Stimulated activated naive CD4-positive, alpha-beta T cell (primary cell): ENCODE data around the gene APBB2.
"Not testable (repeated sequence)": the region's sequence is repeated elsewhere in the genome, so short reads cannot be mapped to it uniquely, and the experiment has no call there.

Source experiments
- DNase-seq, 6 experiments: peaks; one replicate each; lab custom pipeline; 2025; lab: John Stamatoyannopoulos, UW

The APBB2 gene

DNA sequence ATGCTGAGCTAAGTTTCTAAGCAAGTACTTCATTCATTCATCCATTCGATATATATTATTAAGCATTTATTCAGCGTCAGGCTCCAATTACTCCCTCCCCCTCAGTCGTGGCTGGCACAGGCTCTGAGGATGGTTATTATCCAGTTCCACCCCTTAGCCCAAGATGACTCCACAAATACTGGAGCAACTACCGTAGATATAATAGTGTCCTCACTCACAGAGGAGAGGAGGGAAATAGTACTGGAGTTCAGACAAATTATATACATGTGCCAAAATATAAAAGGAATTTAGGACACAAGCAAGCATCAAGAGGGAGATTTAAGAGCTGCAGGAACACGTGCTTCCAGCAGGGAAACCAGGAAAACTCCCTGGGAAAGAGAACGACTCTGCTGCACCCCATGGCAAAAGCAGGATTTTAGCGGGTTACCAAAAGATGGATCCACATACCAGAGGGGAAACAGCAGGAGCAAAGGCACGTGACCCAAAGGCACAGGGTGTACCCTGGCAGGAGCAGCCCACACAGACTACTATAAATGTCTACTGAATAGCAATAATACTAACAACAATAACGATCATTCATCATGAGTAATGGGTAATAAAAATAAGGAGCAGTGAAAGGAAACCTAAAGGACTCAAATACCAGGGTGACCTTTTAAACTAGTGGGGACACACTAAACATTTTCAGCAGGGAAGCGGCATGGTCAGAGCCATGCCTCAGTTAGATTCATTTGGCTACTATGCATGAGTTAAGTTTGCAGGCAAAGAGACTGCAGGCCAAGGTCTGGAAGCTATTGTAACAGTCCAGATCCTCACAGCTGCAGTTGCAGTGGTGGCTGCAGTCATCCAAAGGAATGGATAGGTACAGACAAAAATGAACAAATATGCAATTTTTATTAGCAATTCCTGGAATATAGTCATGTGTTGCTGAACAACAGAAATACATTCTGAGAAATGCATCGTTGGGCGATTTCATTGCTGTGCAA is 153.7 kb downstream of the APBB2 start:
- DNase-seq, result no peak

DNA sequence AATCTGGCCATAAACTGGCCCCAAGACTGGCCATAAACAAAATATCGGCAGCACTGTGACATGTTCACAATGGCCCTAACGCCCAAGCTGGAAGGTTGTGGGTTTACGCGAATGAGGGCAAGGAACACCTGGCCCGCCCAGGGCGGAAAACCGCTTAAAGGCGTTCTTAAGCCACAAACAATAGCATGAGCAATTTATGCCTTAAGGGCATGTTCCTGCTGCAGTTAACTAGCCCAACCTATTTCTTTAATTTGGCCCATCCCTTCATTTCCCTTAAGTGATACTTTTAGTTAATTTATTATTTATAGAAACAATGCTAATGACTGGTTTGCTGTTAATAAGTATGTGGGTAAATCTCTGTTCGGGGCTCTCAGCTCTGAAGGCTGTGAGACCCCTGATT is 154.9 kb downstream of the APBB2 start:
- DNase-seq, result not testable (repeated sequence)

DNA sequence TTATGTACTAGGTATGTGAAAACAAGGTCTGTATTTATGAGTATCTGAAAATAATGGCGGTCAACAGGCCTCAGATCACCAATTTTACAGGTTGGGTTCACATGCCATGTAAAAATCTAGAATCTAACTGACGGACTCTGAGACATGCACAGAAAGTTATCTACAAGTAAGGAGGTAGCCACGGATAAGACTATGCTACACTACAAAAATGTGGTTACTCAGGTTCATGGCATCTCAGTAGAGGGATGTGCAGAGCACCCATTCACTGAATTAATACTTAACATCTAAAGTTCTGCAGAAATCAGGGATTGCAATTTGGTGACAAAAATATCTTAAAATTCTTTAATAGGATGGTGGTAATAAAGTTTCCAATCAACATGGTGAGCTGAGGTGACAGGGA is 155.9 kb downstream of the APBB2 start:
- DNase-seq, result no peak

DNA sequence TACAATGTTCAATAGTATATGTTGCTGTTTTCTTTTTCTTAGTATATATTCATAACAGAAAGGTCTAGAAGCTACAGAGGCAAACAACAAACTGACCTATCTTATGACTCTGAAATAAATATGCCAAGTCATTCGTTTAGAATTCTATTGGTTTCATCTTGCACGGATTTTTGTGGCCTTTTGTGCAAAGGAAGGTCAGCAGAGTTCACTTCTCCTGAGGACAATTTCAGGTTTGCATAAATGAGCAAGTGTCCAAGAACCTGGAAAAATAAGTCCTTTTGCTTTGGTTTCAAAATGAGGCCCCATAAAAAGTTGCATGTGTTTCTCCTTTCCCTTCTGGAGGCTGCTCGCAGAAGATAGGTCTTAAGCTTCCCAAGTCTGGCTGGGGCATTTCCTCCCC is 156.9 kb downstream of the APBB2 start:
- no peak for DNase-seq

DNA sequence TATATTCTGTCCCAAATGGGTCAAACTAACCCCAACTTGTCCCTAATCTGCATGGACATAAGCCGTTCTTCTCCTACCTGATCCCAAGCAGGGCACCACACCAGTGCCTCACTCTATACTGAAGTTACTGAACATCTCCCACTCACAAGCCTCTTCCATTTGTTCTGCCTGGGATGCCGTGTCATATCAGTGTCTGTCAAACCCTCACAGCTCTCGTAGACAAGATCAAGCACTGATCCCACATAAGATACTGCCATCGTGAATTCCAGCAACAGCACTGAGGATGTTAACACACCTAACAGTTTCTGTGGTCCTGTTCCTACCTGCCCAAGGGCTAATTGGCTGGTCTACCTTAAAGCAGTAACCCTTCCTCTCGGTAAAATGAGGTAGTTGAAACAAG is 162.1 kb downstream of the APBB2 start:
- no peak for DNase-seq

DNA sequence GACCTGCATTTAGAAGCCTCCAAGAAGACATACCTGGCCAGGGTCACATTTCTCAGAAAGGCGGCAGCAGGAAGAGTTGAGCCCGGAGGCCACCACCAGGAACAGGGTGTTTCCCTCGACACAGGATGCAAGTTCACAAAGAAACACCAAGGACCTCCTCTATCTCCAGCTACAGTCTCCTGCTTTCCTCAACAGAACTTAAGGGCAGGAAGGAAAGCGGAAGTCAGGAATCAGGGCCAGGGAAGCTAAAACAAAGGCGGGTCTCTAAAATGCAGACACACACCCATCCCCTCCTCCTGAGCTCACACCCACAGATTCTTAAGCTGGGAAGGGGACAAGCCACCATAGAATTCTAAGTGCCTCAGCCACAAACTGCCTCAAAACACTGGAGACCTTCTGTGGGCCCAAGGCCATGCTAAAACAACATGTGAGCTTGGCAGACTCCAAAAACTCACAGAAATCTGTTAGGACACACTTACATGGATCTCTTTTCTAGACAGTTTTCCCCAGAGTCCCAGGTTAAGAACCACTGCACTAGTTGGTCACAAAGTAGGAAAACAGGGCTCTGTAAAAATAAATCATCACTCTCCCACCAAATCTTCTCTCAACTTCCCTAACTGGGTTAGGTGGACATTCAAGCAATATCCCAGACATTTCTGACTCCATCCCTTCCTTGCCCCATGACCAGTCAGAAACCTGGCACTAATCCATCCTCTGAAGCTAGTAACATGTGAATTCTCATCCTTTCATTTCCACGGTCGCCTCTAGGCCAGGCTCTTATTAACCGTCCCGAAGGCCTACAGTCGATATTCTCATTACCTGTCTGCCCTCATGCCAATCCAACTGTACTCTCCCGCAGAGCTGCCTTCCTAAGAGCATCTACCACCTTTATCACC is 163.2 kb downstream of the APBB2 start:
- no peak for DNase-seq

DNA sequence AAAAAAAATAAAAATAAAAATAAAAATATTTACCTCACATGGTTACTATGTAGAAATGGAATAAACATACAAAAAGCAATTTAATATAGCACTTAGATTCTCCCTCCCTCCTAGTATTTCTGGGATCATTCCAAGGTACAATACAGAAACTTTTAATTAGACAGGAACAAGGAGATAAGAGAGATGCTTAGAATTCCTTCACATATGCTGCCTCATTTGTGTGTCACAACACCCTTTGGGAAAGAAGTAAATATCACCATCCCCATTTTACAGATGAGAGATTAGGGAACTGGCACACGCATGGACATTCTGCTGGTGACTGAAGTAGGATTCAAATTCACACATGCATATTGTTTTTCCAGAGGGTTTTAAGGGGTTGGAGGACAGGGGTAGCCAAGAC is 164.2 kb downstream of the APBB2 start:
- DNase-seq, result no peak

DNA sequence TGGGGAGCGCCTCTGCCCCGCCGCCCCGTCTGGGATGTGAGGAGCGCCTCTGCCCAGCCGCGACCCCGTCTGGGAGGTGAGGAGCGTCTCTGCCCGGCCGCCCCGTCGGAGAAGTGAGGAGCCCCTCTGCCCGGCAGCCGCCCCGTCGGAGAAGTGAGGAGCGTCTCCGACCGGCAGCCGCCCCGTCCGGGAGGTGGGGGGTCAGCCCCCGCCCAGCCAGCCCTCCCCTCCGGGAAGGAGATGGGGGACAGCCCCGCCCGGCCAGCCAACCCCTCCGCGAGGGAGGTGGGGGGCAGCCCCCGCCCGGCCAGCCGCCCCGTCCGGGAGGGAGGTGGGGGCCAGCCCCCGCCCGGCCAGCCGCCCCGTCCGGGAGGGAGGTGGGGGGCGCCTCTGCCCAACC is 165.2 kb downstream of the APBB2 start:
- DNase-seq, result not testable (repeated sequence)

DNA sequence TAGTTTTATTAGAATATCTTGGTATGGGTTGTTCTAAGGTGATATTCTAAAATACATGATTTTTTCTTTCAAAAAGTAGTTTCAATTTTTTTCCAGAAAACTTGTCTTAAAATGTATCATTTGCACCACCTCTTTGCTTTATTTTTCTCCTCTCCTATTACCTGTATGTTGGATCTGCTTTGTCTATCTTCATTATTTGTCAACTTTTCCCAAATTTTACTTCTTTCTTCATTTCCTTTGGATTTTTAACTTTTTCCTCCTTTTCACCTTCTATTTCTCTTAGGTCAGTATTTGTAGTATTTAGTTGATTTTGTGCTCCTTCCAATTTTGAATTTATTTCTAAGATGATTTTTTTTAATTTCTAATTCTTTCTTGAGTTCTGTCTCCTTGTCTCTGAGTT is 169.6 kb downstream of the APBB2 start:
- DNase-seq, result no peak

DNA sequence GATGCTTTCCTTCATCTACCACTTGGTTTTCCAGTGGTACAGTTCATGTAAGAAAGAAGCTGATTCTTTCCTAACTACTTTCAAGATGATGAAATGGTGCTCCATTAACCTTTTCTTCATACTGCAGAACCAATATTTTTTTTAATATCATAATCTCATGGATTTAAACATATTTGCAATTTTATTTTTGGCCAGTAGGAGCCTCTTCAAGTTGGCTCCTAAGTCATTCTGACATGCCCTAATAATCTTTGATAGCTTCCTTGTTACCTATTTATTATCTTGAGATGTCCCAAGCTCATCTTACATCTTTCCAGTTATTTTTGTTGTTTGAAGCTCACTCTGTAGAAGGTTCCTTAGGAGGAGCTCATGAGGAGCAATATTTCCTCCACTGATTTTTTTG is 170.2 kb downstream of the APBB2 start:
- no peak for DNase-seq

DNA sequence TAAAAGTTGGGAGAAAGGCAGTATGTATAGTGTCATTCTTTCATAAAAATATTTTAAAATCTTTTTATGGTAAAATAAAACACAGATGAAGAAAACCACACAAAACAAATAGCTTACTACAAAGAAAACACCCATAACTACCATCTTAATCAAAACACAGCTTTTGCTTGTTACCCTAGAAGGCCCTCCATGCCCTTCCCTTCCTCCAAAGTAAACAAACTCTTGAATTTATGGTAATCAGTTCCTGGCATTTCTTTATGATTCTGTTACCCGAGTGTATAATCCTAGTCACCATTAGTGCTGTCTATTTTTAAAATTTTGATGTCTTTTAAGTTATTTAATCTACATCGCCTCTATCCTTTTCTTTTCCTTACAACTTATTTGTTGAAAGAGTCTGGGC is 170.9 kb downstream of the APBB2 start:
- DNase-seq, result no peak

DNA sequence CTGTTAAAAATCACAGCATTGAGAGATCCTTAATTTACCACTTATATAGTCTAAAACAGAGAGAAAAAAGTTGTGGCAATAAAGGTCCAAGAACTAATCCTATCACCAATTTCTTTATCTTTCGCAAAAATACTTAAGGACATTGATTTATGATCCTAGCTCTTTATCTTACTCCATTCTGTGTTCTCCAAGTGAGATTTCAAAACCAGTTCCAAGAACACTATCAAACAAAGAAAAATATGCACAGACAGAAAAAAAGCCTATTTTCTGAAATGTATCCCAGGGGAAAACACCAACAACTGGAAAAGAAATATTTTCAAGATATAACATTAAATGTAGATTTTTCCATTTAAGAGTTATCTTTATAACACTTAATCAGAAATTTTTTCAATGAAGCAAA is 172.8 kb downstream of the APBB2 start:
- no peak for DNase-seq

DNA sequence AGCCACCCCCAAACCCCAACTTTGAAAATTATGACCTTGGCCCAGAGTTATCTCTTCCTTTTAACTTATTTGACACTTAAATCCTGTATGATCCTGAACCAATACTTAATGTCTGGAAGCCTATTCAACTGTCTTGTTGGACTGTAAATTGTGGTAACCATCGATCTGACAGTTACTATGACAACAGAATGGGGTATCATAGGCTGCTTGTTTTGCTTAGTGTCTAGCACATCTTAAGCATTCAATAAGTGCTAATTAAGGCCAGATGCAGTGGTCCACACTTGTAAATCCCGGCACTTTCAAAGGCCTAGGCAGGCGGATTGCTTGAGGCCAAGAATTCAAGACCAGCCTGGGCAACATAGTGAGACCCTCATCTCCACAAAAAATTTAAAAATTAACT is 175.0 kb downstream of the APBB2 start:
- no peak for DNase-seq

DNA sequence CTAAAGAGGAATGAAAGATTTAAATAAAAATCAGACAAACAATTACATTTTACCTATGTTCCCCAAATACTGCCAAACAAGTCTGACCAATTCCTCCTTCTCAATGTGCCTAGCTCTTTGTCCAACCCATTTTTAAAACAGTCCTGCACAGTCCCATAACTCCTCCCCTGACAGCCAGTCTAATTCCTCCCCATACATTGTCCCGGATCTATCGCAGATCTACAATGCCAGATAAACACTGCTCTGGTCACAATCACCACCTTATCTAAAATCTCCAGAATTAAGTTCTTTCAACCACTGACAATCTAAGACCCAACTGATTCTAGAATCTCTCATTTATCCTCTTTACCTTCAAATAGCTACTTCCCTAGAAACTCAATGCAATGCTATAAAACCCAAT is 176.0 kb downstream of the APBB2 start:
- no peak for DNase-seq

DNA sequence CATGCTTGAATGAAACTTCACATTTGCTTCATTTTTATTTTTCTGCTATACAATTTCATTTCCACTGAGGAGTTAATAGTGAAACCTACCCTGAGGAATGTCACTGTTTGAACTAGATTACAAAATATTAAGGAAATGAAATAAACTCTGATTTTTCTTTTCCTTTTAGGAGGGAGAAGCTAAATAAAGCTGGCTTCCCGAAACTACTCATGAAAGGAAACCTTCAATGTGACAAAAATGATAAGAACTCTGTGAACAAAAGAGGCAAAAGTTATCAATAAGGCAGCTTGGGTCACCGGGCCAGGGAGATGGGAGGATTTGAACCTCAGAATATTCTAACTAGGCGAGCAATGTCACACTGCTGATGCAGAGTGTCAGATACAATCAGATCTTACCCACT is 185.2 kb downstream of the APBB2 start:
- DNase-seq, result no peak

DNA sequence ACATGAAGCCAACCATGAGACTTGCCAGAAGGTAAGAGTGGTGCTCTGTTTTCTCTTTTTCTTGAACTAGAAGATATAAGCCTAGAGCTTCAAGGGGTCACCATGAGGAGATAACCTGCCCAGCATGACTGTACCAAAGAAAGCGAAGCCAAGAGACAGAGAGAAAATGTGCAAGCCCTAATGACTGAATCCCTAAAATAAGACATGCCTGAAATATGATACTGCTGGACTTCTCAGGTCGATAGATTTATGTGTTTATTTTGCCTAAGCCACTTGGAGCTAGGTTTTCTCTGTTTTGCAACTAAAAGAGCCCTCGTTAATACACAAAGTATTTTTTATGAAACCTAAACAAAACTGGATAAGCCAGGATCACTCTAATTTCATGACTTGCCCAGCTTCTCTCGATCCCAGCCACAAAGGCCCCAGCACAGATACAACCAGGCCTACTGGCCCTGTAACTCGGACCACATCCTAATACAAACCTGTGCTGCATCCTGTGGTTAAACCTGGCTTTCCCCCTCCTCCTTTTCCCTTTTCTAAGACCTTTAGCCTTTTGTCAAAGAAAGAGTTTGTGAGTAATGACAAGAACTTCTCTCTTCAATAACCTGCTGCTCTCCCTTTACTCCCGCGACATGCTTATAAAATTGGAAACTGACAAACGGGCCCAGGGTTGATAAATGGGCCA is 185.8 kb downstream of the APBB2 start:
- no peak for DNase-seq

DNA sequence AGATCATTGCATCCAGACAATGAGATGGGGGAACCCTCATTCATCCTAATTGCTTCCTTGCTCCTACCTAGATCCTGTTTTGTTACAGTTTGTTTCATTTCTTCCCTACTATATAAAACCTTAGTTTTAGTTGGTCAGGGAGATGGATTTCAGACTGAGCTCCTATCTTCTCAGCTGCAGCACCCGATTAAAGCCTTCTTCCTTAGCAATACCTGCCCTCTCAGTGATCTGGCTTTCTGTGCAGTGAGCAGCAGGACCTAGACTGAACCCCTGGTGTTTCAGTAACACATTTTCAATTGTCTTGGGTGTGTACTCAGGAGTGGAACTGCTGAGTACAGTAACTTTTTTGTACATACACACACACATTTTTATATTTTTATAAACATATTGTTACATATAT is 187.4 kb downstream of the APBB2 start:
- no peak for DNase-seq

DNA sequence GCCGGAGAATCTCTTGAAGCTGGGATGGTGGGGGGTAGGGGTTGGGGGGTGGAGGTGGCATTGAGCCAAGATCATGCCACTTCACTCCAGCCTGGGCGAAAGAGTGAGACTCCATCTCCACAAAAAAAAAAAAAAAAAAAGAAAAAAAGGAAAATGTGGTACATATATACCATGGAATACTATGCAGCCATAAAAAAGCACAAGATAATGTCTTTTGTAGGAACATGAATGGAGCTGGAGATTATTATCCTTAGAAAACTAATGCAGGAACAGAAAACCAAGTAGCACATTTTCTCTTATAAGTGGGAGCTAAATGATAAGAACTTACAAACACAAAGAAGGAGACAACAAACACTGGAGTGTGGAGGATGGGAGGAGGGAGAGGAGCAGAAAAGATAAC is 188.5 kb downstream of the APBB2 start:
- no peak for DNase-seq

DNA sequence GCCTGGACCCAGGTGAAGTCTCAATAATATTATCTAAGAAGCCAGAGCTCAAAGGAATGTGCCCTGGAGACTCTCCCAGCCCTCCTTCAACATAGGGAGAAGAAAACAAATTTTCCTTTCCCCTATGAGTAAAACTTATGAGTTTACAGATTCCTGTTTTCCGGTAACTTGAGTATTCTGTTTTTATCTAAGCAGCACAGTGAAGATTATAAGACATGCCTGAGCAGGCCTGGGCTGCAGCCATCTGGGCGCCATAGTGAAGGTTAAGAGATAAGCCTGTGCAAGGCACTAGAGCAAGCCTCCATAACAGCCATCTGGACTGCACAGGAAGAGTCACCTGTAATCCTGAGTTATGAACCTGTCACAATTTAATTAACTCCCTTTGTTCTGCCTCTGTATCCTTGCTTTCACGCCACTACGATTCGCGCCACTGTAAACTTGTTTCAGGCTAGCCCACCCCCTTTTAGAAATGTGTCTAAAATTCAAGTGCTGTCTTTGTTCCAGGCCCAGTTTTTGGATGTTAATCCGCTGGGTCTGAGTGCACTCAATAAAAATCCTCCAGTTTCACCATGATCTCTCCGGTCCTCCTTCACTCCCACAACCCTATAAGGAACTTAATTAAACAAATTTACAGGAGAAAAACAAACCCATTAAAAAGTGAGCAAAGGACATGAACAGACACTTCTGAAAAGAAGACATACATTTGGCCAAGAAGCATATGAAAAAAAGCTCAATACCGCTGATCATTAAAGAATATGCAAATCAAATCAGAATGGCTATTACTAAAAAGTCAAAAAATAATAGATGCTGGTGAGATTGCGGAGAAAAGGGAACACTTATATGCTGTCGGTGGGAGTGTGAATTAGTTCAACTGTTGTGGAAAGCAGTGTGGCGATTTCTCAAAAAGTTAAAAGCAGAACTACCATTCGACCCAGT is 189.5 kb downstream of the APBB2 start:
- DNase-seq, result no peak

DNA sequence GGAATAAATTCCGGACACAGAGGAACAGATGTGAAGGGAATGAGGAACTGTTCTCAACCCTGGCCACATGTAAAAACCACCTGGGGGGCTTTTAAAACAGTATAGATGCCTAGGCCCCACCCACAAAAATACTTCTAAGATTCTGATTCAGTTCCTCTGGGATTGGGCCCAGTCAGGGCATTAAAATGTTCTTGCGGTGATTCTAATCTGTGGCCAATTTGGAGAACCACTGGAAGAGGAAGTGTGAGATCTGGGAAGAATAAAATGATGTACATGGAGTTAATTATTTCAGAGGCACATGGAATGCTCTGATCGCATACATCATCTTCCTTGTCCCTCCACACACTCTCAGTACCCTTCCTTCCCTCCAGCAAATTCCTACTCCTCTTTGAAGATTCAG is 192.2 kb downstream of the APBB2 start:
- no peak for DNase-seq

DNA sequence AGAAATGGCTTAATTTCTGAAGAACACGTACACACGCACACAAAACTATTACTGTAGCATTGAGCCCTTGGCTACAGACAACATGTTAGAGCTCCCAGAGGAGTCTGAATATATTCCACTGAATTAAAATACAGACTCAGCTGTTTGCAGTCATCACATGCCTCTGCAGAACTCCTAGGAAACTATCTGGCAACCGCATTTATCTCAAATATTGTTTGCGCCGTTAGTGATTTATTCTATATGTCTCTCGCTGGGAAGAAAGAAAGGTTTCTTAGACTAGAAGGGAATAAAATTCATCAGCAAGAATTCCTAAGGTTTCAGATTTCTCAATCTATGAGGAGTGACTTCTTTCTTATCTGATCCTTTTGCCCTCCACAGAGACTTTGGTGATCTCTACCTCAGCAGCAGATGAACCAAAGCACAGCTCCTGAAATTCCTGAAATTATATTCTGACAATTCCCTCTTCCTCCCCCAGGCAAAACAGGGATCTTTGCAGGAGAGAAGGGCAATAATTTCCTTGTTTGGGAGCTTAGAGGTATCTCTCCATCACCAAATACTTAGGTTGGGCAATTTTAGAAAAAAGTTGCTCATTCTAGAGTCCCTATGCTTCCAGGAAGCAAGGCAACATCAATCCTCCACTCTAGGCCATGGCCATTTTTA is 199.2 kb downstream of the APBB2 start:
- DNase-seq, result no peak
